SK-N-SH (cell line): ENCODE data around the gene WDR5B. TPM values are rescaled to one million over a fixed set of nuclear protein-coding genes. Genes with fewer than 3 reads are reported as not detected.

ENCODE experiments used
- CTCF ChIA-PET: fragments of 300-600, 350-600 bp; formaldehyde crosslinking; extraction: SDS; loops from one replicate; lab custom pipeline; 2021; lab: Yijun Ruan, JAX
- POLR2A ChIA-PET: fragments of 350-600 bp; sonication (Branson Sonifier 250); formaldehyde crosslinking; extraction: SDS; loops from one replicate; lab custom pipeline; 2020; ENCODE audit warnings: antibody characterized with exemption, inconsistent platforms; lab: Yijun Ruan, JAX
- DNase-seq: peaks from one replicate; pipeline ENCODE4 v3.0.0; 2012
- H2AFZ ChIP-seq: fragments of 200-600 bp; sonication (generic); 2 replicates; pipeline ENCODE4 v1.8.1; 2016; ENCODE audit warnings: antibody characterized with exemption, mild to moderate bottlenecking, low read depth
- H3F3A ChIP-seq: fragments of 200-600 bp; sonication (generic); replicated peaks from 2 replicates; pipeline ENCODE3; 2016; ENCODE audit warnings: antibody characterized with exemption, mild to moderate bottlenecking; ENCODE audit not compliant: insufficient read depth
- H3K27ac ChIP-seq, 2 experiments: fragments of 200-500 bp in 1 of 2; fragments of 200-600 bp in 1 of 2; sonication (Bioruptor generic) in 1 of 2; sonication (generic), shearing (Covaris generic) in 1 of 2; 2 replicates each; pipeline versions ENCODE4 v1.5.1 to v1.6.1; 2014 to 2016; ENCODE audit warnings: low read depth in 2 of 2, inconsistent platforms in 1 of 2, low read length in 1 of 2, mild to moderate bottlenecking in 1 of 2, mixed read lengths in 1 of 2
- H3K27me3 ChIP-seq: fragments of 200-600 bp; sonication (generic), shearing (Covaris generic); 2 replicates; pipeline ENCODE4 v1.6.1; 2016; ENCODE audit warnings: mixed run types; ENCODE audit not compliant: insufficient read depth
- H3K36me3 ChIP-seq, 2 experiments: fragments of 200-500 bp in 1 of 2; fragments of 200-600 bp in 1 of 2; sonication (Bioruptor generic) in 1 of 2; sonication (generic) in 1 of 2; replicated peaks in 1 of 2; 2 replicates each; pipeline versions ENCODE3 to v1.5.1; 2014 to 2016; ENCODE audit warnings: low read length in 1 of 2, mild to moderate bottlenecking in 1 of 2; ENCODE audit not compliant: insufficient read depth in 2 of 2, control insufficient read depth in 1 of 2
- H3K4me1 ChIP-seq, 2 experiments: fragments of 200-500 bp in 1 of 2; fragments of 200-600 bp in 1 of 2; sonication (Bioruptor generic) in 1 of 2; sonication (generic), shearing (Covaris generic) in 1 of 2; 2 replicates each; pipeline versions ENCODE4 v1.5.1 to v1.6.1; 2014 to 2016; ENCODE audit warnings: low read depth in 1 of 2, low read length in 1 of 2, mixed run types in 1 of 2; ENCODE audit not compliant: insufficient read depth in 2 of 2, control insufficient read depth in 1 of 2
- H3K4me2 ChIP-seq: fragments of 200-600 bp; sonication (generic), shearing (Covaris generic); 2 replicates; pipeline ENCODE4 v1.6.1; 2017; ENCODE audit warnings: mixed run types
- H3K4me3 ChIP-seq, 2 experiments: fragments of 200-500 bp in 1 of 2; fragments of 200-600 bp in 1 of 2; sonication (Bioruptor generic) in 1 of 2; sonication (generic), shearing (Covaris generic) in 1 of 2; 2 replicates each; pipeline versions ENCODE4 v1.5.1 to v1.8.1; 2014 to 2016; ENCODE audit warnings: low read depth in 2 of 2, inconsistent platforms in 1 of 2, low read length in 1 of 2, mild to moderate bottlenecking in 1 of 2, mixed read lengths in 1 of 2, moderate library complexity in 1 of 2
- H3K79me2 ChIP-seq: fragments of 200-600 bp; sonication (generic); 2 replicates; pipeline ENCODE4 v1.8.1; 2017; ENCODE audit warnings: mild to moderate bottlenecking; ENCODE audit not compliant: insufficient read depth
- H3K9ac ChIP-seq: fragments of 200-600 bp; sonication (generic); 2 replicates; pipeline ENCODE4 v1.6.1; 2017; ENCODE audit warnings: mixed run types
- H3K9me2 ChIP-seq: fragments of 200-600 bp; sonication (generic); 2 replicates; pipeline ENCODE4 v1.6.1; 2017; ENCODE audit warnings: mixed run types
- H3K9me3 ChIP-seq: fragments of 200-600 bp; sonication (generic); 2 replicates; pipeline ENCODE4 v1.6.1; 2017; ENCODE audit warnings: mixed run types, mild to moderate bottlenecking, moderate library complexity
- H4K20me1 ChIP-seq: fragments of 200-600 bp; sonication (generic); 2 replicates; pipeline ENCODE4 v1.6.1; 2017; ENCODE audit warnings: mild to moderate bottlenecking, mixed run types; ENCODE audit not compliant: insufficient read depth
- FOXJ3 ChIP-seq: sonication (generic); formaldehyde crosslinking; IDR thresholded peaks from 2 replicates; pipeline ENCODE4 v1.5.1; 2020; ENCODE audit warnings: mild to moderate bottlenecking, missing genetic modification reagents
- FOXM1 ChIP-seq: IDR thresholded peaks from 2 replicates; pipeline ENCODE4 v1.4.0; 2012; ENCODE audit warnings: low read depth, mild to moderate bottlenecking
- GABPA ChIP-seq: IDR thresholded peaks from 2 replicates; pipeline ENCODE4 v1.4.0; 2012; ENCODE audit warnings: low read depth, mild to moderate bottlenecking
- GATA2 ChIP-seq: sonication (generic); formaldehyde crosslinking; IDR thresholded peaks from 2 replicates; pipeline ENCODE4 v1.5.0; 2020; ENCODE audit warnings: mild to moderate bottlenecking, missing genetic modification reagents
- JUND ChIP-seq: IDR thresholded peaks from 2 replicates; pipeline ENCODE4 v1.4.0; 2012
- MEF2A ChIP-seq: IDR thresholded peaks from 2 replicates; pipeline ENCODE4 v1.4.0; 2012; ENCODE audit warnings: low read depth, borderline replicate concordance
- NFIC ChIP-seq: IDR thresholded peaks from 2 replicates; pipeline ENCODE4 v1.4.0; 2012; ENCODE audit warnings: borderline replicate concordance
- POLR2AphosphoS5 ChIP-seq: IDR thresholded peaks from 2 replicates; pipeline ENCODE4 v1.6.1; 2012; ENCODE audit warnings: low read depth, low read length
- RAD21 ChIP-seq: IDR thresholded peaks from 2 replicates; pipeline ENCODE4 v1.6.1; 2012; ENCODE audit warnings: mild to moderate bottlenecking, low read length
- RCOR1 ChIP-seq: fragments of 150-350 bp; IDR thresholded peaks from 2 replicates; pipeline ENCODE4 v1.6.1; 2017; ENCODE audit warnings: antibody characterized with exemption, low read length
- RFX5 ChIP-seq: IDR thresholded peaks from 2 replicates; pipeline ENCODE4 v1.6.1; 2012; ENCODE audit warnings: mild to moderate bottlenecking, improper control_type of control experiment, low read length
- SIN3A ChIP-seq: IDR thresholded peaks from 2 replicates; pipeline ENCODE4 v1.6.1; 2012; ENCODE audit warnings: low read depth, mild to moderate bottlenecking, low read length, moderate library complexity, borderline replicate concordance
- TAF1 ChIP-seq: IDR thresholded peaks from 2 replicates; pipeline ENCODE4 v1.6.1; 2012; ENCODE audit warnings: low read depth, mild to moderate bottlenecking, low read length, moderate library complexity, borderline replicate concordance
- TEAD4 ChIP-seq: IDR thresholded peaks from 2 replicates; pipeline ENCODE4 v1.4.0; 2012; ENCODE audit warnings: mild to moderate bottlenecking, borderline replicate concordance; ENCODE audit not compliant: insufficient read depth
- USF2 ChIP-seq: fragments of 150-350 bp; IDR thresholded peaks from 2 replicates; pipeline ENCODE4 v1.6.1; 2017; ENCODE audit warnings: antibody characterized with exemption, low read length, low read depth, borderline replicate concordance
- YY1 ChIP-seq: IDR thresholded peaks from 2 replicates; pipeline ENCODE4 v1.4.0; 2012; ENCODE audit warnings: low read depth, mild to moderate bottlenecking
- WGBS: methylation state at CpG from one replicate; pipeline ENCODE4 v1.1.6; 2017; ENCODE audit warnings: low lambda C conversion rate; 5-methylcytosine and 5-hydroxymethylcytosine counted together
- polyA plus RNA-seq, 3 experiments: library from polyadenylated mRNA; depleted of rRNA; stranded (reverse); fragments of >200 nt; gene quantifications; 2 replicates each; pipeline ENCODE4 v1.2.3, GENCODE V29; 2012
- TF ChIP-seq, protein P1 (sequence below): IDR thresholded peaks from 2 replicates; pipeline ENCODE4 v1.6.1; 2012; ENCODE audit warnings: mild to moderate bottlenecking, low read depth, low read length, moderate library complexity
- TF ChIP-seq, protein P2 (sequence below): IDR thresholded peaks from 2 replicates; pipeline ENCODE4 v1.4.0; 2012; ENCODE audit warnings: low read depth, borderline replicate concordance
- TF ChIP-seq, protein P3 (sequence below): fragments of 150-350 bp; IDR thresholded peaks from 2 replicates; pipeline ENCODE4 v1.6.1; 2016; ENCODE audit warnings: mild to moderate bottlenecking, low read depth, low read length

WDR5B gene
- polyA plus RNA-seq, 1 of the 3 experiments (the other 2 are of a cell fraction): 2.2 TPM

- TF ChIP-seq USF2 (no peak), NFIC (no peak), YY1 (peak; percentile 68), RCOR1 (0 out of 2 replicates have a peak, but pooled peaks have one; percentile 23), FOXJ3 (CRISPR knock-in tag) (no peak), JUND (no peak), RAD21 (peak; percentile 19; the same call in 1 of the 2 replicates), POLR2AphosphoS5 (peak; percentile 89)
- TF ChIP-seq, protein P1, sequence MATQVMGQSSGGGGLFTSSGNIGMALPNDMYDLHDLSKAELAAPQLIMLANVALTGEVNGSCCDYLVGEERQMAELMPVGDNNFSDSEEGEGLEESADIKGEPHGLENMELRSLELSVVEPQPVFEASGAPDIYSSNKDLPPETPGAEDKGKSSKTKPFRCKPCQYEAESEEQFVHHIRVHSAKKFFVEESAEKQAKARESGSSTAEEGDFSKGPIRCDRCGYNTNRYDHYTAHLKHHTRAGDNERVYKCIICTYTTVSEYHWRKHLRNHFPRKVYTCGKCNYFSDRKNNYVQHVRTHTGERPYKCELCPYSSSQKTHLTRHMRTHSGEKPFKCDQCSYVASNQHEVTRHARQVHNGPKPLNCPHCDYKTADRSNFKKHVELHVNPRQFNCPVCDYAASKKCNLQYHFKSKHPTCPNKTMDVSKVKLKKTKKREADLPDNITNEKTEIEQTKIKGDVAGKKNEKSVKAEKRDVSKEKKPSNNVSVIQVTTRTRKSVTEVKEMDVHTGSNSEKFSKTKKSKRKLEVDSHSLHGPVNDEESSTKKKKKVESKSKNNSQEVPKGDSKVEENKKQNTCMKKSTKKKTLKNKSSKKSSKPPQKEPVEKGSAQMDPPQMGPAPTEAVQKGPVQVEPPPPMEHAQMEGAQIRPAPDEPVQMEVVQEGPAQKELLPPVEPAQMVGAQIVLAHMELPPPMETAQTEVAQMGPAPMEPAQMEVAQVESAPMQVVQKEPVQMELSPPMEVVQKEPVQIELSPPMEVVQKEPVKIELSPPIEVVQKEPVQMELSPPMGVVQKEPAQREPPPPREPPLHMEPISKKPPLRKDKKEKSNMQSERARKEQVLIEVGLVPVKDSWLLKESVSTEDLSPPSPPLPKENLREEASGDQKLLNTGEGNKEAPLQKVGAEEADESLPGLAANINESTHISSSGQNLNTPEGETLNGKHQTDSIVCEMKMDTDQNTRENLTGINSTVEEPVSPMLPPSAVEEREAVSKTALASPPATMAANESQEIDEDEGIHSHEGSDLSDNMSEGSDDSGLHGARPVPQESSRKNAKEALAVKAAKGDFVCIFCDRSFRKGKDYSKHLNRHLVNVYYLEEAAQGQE: no peak
These were observed 31.8 kb downstream of the WDR5B start, which contains the start of gene FAM162A (continued) for GRCh38 chr3:122383771-122384697.

DNA sequence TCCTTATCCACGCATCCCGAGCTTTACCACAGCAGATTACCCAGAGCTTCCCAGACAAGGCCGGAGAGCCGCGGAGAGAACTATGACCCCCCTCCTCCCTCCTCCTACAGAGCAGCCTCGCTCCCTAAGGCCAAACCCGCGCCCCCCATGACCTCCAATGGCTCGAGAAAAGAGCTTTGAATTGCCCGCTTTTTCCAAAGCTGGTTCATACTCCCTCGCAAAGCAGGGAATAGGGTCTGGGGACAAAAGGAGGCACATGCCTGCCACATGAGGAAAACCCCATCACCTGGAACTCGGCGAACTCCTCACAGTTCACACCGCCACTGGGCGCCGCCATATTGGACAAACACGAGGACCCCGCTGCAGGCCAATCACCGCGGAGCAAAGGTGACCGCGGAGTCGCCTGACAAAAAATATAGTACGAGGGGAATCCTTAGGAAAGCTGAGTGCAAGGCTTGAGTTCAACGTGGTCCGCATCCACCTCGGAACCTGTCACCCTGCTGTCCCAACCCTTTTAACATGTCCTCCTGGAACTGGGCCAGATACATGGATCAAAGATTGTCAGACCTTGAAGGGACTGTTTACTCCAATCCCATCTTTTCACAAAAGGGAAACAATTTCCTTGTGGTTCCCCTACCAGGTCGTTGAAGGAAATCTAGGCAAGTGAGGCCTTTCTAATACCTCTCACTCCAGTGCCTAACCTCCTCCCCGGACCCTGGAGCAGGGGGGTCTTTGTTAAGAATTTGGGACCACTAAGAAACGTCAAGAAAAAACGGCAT lies 32.8 kb downstream of the WDR5B start, which contains the start of gene MIX23:
MIX23 (minus strand) TSS at position 344 of the 779 bp plus-strand sequence; CDS start at position 337, 7 bp downstream.
- peaks cover 8 to 9% of the 10 kb centered on the region in 2 experiments; a peak in 3 of 4 replicates for H3K4me1 ChIP-seq
- H3K27ac ChIP-seq: peak within 1 kb of the TSS; percentile 61 to 94
- peaks cover 0 to 2% of the 10 kb centered on the region in 2 experiments for H3K36me3 ChIP-seq
- H3K9me3 ChIP-seq: no peaks in the 10 kb centered on the region
- H3K9ac ChIP-seq: peak within 1 kb of the TSS; percentile 78
- peak; percentile 81 for DNase-seq
- peaks cover 6% of the 10 kb centered on the region for H3F3A ChIP-seq
- POLR2A ChIA-PET: interaction anchor here (1.5 to 2.8 kb wide), 3 partner anchors 10 to 132 kb away, joined by 6 to 21 read pairs (median 7); partner anchors contain the start of genes KPNA1 and WDR5B
- H3K4me2 ChIP-seq: peak within 1 kb of the TSS; percentile 91
- under 1% methylated on average over 26 of the region's 31 CpGs for WGBS
- CTCF ChIA-PET: interaction anchor here (0.8 to 2.4 kb wide), 3 partner anchors 10 to 296 kb away, joined by 3 to 10 read pairs (median 9); no protein-coding TSS in a partner anchor
- no peaks in the 10 kb centered on the region for H3K9me2 ChIP-seq
- peak within 1 kb of the TSS; percentile 98 for H2AFZ ChIP-seq
- H4K20me1 ChIP-seq: no peaks in the 10 kb centered on the region
- no peaks in the 10 kb centered on the region for H3K27me3 ChIP-seq
- peaks cover 42% of the 10 kb centered on the region for H3K79me2 ChIP-seq
- H3K4me3 ChIP-seq: peak within 1 kb of the TSS; percentile 79 to 98
- TF ChIP-seq TAF1 (peak; percentile 87), RFX5 (no peak), RCOR1 (no peak), SIN3A (peak; percentile 15; the same call in 1 of the 2 replicates), GATA2 (CRISPR knock-in tag) (no peak), GABPA (no peak), YY1 (peak; percentile 98), FOXJ3 (CRISPR knock-in tag) (peak; percentile 10; the same call in 1 of the 2 replicates), MEF2A (no peak), FOXM1 (no peak), TEAD4 (no peak), NFIC (0 out of 2 replicates have a peak, but pooled peaks have one; percentile 23)
- TF ChIP-seq, protein P2, sequence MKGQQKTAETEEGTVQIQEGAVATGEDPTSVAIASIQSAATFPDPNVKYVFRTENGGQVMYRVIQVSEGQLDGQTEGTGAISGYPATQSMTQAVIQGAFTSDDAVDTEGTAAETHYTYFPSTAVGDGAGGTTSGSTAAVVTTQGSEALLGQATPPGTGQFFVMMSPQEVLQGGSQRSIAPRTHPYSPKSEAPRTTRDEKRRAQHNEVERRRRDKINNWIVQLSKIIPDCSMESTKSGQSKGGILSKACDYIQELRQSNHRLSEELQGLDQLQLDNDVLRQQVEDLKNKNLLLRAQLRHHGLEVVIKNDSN: no peak
- TF ChIP-seq, protein P3, sequence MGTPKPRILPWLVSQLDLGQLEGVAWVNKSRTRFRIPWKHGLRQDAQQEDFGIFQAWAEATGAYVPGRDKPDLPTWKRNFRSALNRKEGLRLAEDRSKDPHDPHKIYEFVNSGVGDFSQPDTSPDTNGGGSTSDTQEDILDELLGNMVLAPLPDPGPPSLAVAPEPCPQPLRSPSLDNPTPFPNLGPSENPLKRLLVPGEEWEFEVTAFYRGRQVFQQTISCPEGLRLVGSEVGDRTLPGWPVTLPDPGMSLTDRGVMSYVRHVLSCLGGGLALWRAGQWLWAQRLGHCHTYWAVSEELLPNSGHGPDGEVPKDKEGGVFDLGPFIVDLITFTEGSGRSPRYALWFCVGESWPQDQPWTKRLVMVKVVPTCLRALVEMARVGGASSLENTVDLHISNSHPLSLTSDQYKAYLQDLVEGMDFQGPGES: no peak
